Measurements from ENCODE around the gene LBX1.

LBX1 gene

DNA sequence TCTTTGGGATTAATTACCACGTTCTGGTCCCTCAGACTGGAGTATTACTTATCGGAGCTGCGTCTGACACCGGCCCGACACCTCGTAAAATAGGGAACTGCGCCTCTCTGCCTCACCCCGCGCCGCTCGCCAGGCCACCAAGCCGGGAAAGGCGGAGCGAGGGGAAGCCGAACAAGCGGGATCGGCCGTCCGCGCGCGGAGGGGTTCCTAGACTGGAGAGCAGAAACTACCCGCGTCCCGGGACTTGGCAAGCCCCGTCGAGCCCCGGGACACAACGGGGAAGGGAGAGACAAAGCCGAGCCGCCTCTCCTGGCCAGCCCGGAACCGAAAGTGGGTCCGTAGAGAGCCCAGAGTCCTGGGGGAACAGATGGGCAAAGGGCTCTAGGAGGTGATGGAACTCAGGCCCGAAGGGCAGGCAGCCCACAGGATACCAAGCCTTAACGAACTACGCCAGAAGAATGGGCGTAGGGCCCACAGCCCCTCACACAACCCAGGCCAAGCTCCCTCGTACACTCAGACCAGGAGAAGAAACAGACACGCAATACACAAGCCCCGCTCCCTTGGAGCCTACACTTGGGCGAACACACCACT, 6.5 kb downstream of the LBX1 start:
- TF ChIP-seq CTCF (IDR thresholded peaks at IDR 0.05; ENCODE audit: low read depth, low read length, missing control alignments) = no peak
- DNase-seq (ENCODE audit: low read depth) = no peak
- no peak overlapping the region for H3K4me3 ChIP-seq (ENCODE audit: low read depth, low read length)
- in situ Hi-C loops (cut with HindIII; ENCODE audit: low sequenced_read_pairs) = no loop called here

DNA sequence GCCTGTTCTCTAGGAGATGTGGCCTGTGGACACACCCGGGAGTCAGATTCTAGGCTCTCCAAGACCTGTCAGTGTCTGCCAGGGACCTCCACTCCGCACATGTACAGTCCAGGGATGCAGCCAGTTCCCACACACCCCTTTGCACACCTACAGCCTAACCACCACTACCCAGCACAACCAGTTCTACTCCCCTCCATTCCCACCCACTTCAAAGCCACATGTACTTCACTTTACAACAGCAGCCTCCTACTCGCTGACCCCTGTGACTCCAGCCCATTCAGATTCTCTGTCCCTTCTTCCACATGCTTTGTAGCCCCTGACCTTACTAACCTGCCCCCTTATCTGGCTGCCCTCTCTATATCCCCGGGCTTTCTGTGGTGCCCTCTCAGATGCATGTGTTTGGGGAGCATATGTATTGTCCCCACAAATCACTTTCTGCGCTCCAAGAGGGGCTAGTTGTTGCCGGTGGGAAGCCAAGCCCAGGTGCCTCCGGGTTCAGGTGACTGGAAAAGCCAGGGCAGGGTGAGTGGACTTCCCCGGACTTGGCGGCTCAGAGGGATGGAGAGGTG, 7.2 kb downstream of the LBX1 start:
- no peak for TF ChIP-seq CTCF (IDR thresholded peaks at IDR 0.05; ENCODE audit: low read depth, low read length, missing control alignments)
- no peak overlapping the region for H3K4me3 ChIP-seq (ENCODE audit: low read depth, low read length)
- in situ Hi-C loops (cut with HindIII; ENCODE audit: low sequenced_read_pairs) = no loop called here
- no peak for DNase-seq (ENCODE audit: low read depth)

DNA sequence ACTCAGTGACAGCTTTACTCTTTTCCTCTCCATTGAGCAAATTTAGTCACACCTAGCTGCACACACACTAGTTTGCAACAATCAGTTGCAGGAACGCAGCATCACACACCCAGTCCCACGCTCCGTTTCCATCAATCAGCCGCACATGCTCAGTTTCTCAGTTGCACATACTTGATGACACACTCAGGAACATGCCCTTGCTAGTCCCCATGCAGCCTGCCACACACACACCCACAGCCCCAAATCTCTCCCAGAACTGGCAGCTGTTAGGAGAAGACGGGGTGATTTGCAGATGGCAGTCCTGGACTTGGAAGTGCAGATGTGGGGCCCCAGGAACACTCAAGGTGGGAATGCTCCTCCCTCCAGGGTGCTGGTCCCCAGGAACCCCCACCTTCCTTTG, 7.7 kb downstream of the LBX1 start:
- in situ Hi-C loops (cut with HindIII; ENCODE audit: low sequenced_read_pairs) = no loop called here
- H3K4me3 ChIP-seq (ENCODE audit: low read depth, low read length) = no peak overlapping the region
- DNase-seq (ENCODE audit: low read depth) = no peak
- no peak for TF ChIP-seq CTCF (IDR thresholded peaks at IDR 0.05; ENCODE audit: low read depth, low read length, missing control alignments)

GRCh38 chr10:101219946-101220451, 9.3 kb downstream of the LBX1 start:
- TF ChIP-seq CTCF (IDR thresholded peaks at IDR 0.05; ENCODE audit: low read depth, low read length, missing control alignments) = no peak
- H3K4me3 ChIP-seq (ENCODE audit: low read depth, low read length) = no peak overlapping the region
- in situ Hi-C loops (cut with HindIII; ENCODE audit: low sequenced_read_pairs) = no loop called here
- DNase-seq (ENCODE audit: low read depth) = no peak

DNA sequence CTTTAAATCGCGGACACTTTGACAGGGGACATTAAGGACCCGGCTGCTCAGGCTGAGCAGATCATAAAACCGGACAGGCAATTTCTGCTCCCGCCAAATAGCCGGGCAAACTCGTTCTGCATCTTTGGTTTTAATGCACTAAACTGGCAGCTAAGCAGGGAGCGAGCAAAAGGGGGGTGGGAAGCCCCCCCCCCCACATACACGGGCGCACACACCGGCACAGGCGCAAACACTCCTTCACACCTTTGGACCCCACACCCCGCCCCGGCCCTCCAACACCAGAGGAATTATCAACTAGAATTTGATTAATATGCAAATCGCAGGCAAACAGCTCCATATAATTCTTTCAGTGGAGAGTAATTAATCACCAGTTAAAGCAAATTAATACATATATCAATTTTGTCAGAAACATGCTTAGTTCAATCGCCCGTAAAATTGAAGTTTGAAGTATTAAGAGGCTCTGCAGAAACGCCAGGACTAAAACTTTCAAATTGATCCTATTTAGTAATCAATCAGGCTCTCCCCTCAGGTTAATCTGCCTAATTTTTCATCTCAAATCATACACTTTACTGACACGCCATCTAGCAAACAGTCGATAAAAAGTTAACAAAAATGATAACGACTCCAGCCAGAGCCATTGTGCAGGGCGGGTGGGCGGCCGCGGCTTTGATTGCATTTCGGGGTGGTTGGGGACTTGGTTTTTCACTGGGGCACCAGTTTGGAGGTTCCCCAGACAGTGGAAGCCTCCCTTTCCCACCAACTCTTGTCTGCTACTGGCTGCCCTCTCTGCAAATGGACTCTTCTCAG, 9.9 kb downstream of the LBX1 start:
- DNase-seq (ENCODE audit: low read depth) = no peak
- in situ Hi-C loops (cut with HindIII; ENCODE audit: low sequenced_read_pairs) = no loop called here
- no peak for TF ChIP-seq CTCF (IDR thresholded peaks at IDR 0.05; ENCODE audit: low read depth, low read length, missing control alignments)
- H3K4me3 ChIP-seq (ENCODE audit: low read depth, low read length) = no peak overlapping the region

- no peak for DNase-seq (ENCODE audit: low read depth)
- in situ Hi-C loops (cut with HindIII; ENCODE audit: low sequenced_read_pairs) = no loop called here
- TF ChIP-seq CTCF (IDR thresholded peaks at IDR 0.05; ENCODE audit: low read depth, low read length, missing control alignments) = no peak
- no peak overlapping the region for H3K4me3 ChIP-seq (ENCODE audit: low read depth, low read length)
Measured at GRCh38 chr10:101218351-101219138, 10.7 kb downstream of the LBX1 start.

Measured in astrocyte of the cerebellum (primary cell).